OCI-LY7 (cell line): ENCODE measurements around the gene TOP2A. TPM values are rescaled to one million over a fixed set of nuclear protein-coding genes. Genes with fewer than 3 reads are reported as not detected.

Source experiments
- BruUV-seq: library from RNA; stranded (reverse); fragments of 400-500 nt; replicated peaks from 2 replicates; lab custom pipeline; 2021; lab: Mats Ljungman, UMichigan
- CTCF ChIA-PET: fragments of 300-600 bp; sonication (Branson Sonifier 250); formaldehyde crosslinking; loops from one replicate; lab custom pipeline; 2022; ENCODE audit warnings: antibody characterized with exemption; ENCODE audit not compliant: unreplicated experiment; lab: Charles Lee
- POLR2A ChIA-PET: fragments of 300-600 bp; sonication (Branson Sonifier 250); formaldehyde crosslinking; loops from one replicate; lab custom pipeline; 2022; ENCODE audit warnings: antibody characterized with exemption; lab: Charles Lee
- DNase-seq: peaks from one replicate; pipeline ENCODE4 v3.0.0-alpha.2; 2015; ENCODE audit warnings: low spot score
- H2AFZ ChIP-seq: fragments of 200-600 bp; sonication (generic), shearing (Covaris generic); 2 replicates; pipeline ENCODE4 v1.6.1; 2014; ENCODE audit warnings: mild to moderate bottlenecking, antibody characterized with exemption, low read length, moderate library complexity
- H3K27ac ChIP-seq: fragments of 200-600 bp; sonication (generic); 2 replicates; pipeline ENCODE4 v1.5.1; 2014; ENCODE audit warnings: mixed run types, low read depth, mild to moderate bottlenecking, moderate library complexity, low read length, inconsistent platforms; ENCODE audit not compliant: poor library complexity, severe bottlenecking
- H3K36me3 ChIP-seq: fragments of 200-600 bp; sonication (generic); 2 replicates; pipeline ENCODE4 v1.6.1; 2014; ENCODE audit warnings: mild to moderate bottlenecking, antibody characterized with exemption, low read length, moderate library complexity, mixed read lengths; ENCODE audit not compliant: insufficient read depth
- H3K4me1 ChIP-seq: fragments of 200-600 bp; sonication (generic); 2 replicates; pipeline ENCODE4 v1.5.1; 2014; ENCODE audit warnings: mild to moderate bottlenecking, low read length; ENCODE audit not compliant: insufficient read depth, poor library complexity, severe bottlenecking
- H3K4me2 ChIP-seq: fragments of 200-600 bp; sonication (generic); 2 replicates; pipeline ENCODE4 v1.6.1; 2014; ENCODE audit warnings: mild to moderate bottlenecking, low read length
- H3K4me3 ChIP-seq: fragments of 200-600 bp; sonication (generic); 2 replicates; pipeline ENCODE4 v1.5.1; 2014; ENCODE audit warnings: mild to moderate bottlenecking, low read depth, low read length; ENCODE audit not compliant: poor library complexity, severe bottlenecking
- H3K79me2 ChIP-seq: fragments of 200-600 bp; sonication (generic); 2 replicates; pipeline ENCODE4 v1.6.1; 2016; ENCODE audit warnings: low read depth, mild to moderate bottlenecking, low read length, moderate library complexity, mixed read lengths; ENCODE audit not compliant: insufficient read depth
- H3K9me2 ChIP-seq: fragments of 200-600 bp; sonication (generic); 2 replicates; pipeline ENCODE4 v1.6.1; 2016; ENCODE audit warnings: mild to moderate bottlenecking, low read length, mixed read lengths; ENCODE audit not compliant: insufficient read depth
- H3K9me3 ChIP-seq: fragments of 200-600 bp; sonication (generic); 2 replicates; pipeline ENCODE4 v1.6.1; 2014; ENCODE audit warnings: mild to moderate bottlenecking, mixed run types, low read length, mixed read lengths
- H4K20me1 ChIP-seq: fragments of 200-600 bp; sonication (generic); 2 replicates; pipeline ENCODE4 v1.6.1; 2014; ENCODE audit warnings: mild to moderate bottlenecking, antibody characterized with exemption, low read length, moderate library complexity, mixed read lengths; ENCODE audit not compliant: insufficient read depth
- CTCF ChIP-seq: fragments of 200-600 bp; sonication (generic); conservative IDR thresholded peaks from 2 replicates; pipeline ENCODE4 v1.5.1; 2014; ENCODE audit warnings: mild to moderate bottlenecking, antibody characterized with exemption, low read length, moderate library complexity, mixed read lengths
- EZH2phosphoT487 ChIP-seq: fragments of 200-600 bp; sonication (generic); IDR thresholded peaks from 2 replicates; pipeline ENCODE4 v1.6.1; 2018; ENCODE audit warnings: low read depth, borderline replicate concordance, mild to moderate bottlenecking, mixed run types, antibody characterized with exemption, low read length, moderate library complexity, mixed read lengths
- intact Hi-C: fragments of 100-400 bp; cut with micrococcal nuclease; formaldehyde crosslinking; loops from one replicate; pipeline ENCODE4 v1.10.0; 2022; ENCODE audit not compliant: unreplicated experiment
- total RNA-seq, 2 experiments: library from RNA; depleted of rRNA in 1 of 2; stranded (reverse); fragments of >200 nt in 1 of 2; shearing (Covaris generic) in 1 of 2; gene quantifications; 2 replicates each; pipeline ENCODE4 v1.2.3, GENCODE V29; 2014 to 2022

Gene TOP2A
- total RNA-seq, 2 experiments from 2014 or later: 293 to 340 TPM

DNA sequence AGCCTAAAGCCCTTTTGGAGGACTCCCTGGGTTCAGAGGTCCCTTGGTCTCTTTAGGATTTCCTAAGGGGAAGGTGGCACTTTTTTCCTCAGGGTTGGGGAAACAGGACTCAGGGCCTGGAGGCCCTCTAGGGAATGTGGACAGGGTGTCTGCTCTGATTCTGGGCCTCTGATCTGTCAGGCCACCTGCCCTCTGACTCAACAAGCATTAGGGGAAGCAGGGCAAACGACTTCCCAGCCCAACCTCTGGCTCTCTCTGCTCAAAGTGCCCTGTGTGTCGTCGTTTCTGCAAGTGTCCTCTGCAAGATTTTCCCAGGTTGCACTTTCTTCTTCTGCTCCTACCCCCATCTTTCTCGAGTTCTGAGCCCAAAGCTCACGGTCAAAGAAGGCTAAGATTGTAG is 18.9 kb upstream of the TOP2A start:
- BruUV-seq: no TSS peak
- intact Hi-C loops: no loop called here
- no peak for TF ChIP-seq EZH2phosphoT487
- TF ChIP-seq CTCF: no peak

DNA sequence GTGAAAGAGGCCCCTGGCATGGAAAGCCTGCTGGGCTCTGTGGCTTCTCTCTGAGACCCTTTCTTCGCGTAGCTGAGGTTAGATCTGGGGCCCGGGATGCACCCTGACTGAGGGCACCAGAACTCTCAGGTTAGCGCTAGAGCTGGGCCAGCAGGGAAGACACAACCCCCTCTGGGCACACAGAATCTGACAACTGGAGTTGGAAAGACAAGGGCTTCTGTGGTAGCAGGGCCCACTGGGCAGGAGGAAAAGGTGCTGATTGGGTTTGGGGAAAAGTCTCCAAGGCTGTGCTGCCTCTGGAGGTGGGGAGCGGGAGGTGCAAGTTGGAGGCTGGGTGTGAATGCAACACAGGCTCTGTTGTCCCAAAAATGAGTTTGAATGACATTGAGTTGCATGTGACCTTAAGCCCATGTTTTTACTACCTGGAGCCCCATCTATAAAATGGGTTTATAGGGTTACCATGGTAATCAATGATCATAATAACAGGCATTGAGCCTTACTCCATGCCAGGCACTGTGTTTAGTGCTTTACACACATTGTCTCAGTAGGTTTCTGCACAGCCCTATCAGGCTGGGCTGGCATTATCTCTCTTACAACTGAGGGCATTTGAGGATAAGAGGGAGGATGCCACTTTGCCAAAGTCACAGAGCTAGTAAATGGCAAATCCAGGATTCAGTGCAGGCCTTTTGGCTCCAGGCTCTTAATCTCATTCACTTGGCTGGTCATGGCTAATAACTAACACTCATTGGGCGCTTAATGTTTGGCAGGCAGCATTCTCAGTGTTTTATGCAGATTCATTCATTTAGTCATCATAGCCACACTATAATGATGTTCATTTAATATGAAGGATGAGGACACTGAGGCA is 16.1 kb upstream of the TOP2A start:
- Histone ChIP-seq H3K27ac (no peak overlapping the region), H3K4me1 (peaks cover 9% of the 10 kb centered on the region), H3K9me2 (no peaks in the 10 kb centered on the region), H3K9me3 (no peaks in the 10 kb centered on the region), H3K4me2 (no peak overlapping the region), H3K4me3 (no peak overlapping the region), H4K20me1 (no peaks in the 10 kb centered on the region), H2AFZ (no peak overlapping the region), H3K79me2 (no peaks in the 10 kb centered on the region), H3K36me3 (no peaks in the 10 kb centered on the region)
- BruUV-seq: no TSS peak
- intact Hi-C loops: no loop called here
- CTCF ChIA-PET: no interaction called here
- peak; percentile 34 for DNase-seq
- POLR2A ChIA-PET: interaction anchor here (1.5 kb wide), 1 partner anchor 16 kb away, joined by 3 read pairs; the partner anchor contains the start of gene TOP2A
- TF ChIP-seq EZH2phosphoT487: no peak
- TF ChIP-seq CTCF: peak; percentile 74

More for the DNA sequence above, 18.9 kb upstream of the TOP2A start:
- no peaks in the 10 kb centered on the region for H3K36me3 ChIP-seq
- no peak for DNase-seq
- no peak overlapping the region for H3K4me2 ChIP-seq
- peaks cover 9% of the 10 kb centered on the region for H3K4me1 ChIP-seq
- H2AFZ ChIP-seq: no peak overlapping the region
- ChIA-PET POLR2A (interaction anchor here (1.0 kb wide), 1 partner anchor 19 kb away, joined by 3 read pairs; no protein-coding TSS in a partner anchor), CTCF (no interaction called here)
- H3K27ac ChIP-seq: no peak overlapping the region
- no peaks in the 10 kb centered on the region for H3K9me3 ChIP-seq
- no peak overlapping the region for H3K4me3 ChIP-seq
- no peaks in the 10 kb centered on the region for H3K9me2 ChIP-seq
- H4K20me1 ChIP-seq: no peaks in the 10 kb centered on the region
- H3K79me2 ChIP-seq: no peaks in the 10 kb centered on the region
